H9 (cell line): Measurements from ENCODE around the gene PRB2. TPM values are rescaled to one million over a fixed set of nuclear protein-coding genes. Genes with fewer than 3 reads are reported as not detected.

Experiments used
- DNase-seq: peaks from one replicate; pipeline ENCODE4 v3.0.0-alpha.2; 2017
- H2AFZ ChIP-seq: one replicate; pipeline ENCODE4 v1.6.1; 2013; ENCODE audit warnings: mild to moderate bottlenecking, low read length, control low read depth, moderate library complexity
- H2AK5ac ChIP-seq: 2 replicates; pipeline ENCODE4 v1.6.1; 2013; ENCODE audit warnings: low read length, control low read depth, mixed read lengths; ENCODE audit not compliant: insufficient read length
- H2BK120ac ChIP-seq: one replicate; pipeline ENCODE4 v1.6.1; 2013; ENCODE audit warnings: low read depth, mild to moderate bottlenecking, low read length, control low read depth, inconsistent platforms; ENCODE audit not compliant: poor library complexity, severe bottlenecking
- H2BK12ac ChIP-seq: 2 replicates; pipeline ENCODE4 v1.6.1; 2013; ENCODE audit warnings: low read length, control low read depth, mixed read lengths, low read depth; ENCODE audit not compliant: insufficient read length
- H2BK15ac ChIP-seq: 2 replicates; pipeline ENCODE4 v1.6.1; 2013; ENCODE audit warnings: low read depth, low read length, control low read depth
- H2BK20ac ChIP-seq: one replicate; pipeline ENCODE4 v1.6.1; 2013; ENCODE audit warnings: low read depth, mild to moderate bottlenecking, low read length, control low read depth, inconsistent platforms; ENCODE audit not compliant: poor library complexity, severe bottlenecking
- H2BK5ac ChIP-seq: 2 replicates; pipeline ENCODE4 v1.6.1; 2013; ENCODE audit warnings: low read length, control low read depth, mixed read lengths; ENCODE audit not compliant: insufficient read length
- H3K14ac ChIP-seq: 2 replicates; pipeline ENCODE4 v1.6.1; 2013; ENCODE audit warnings: low read length, control low read depth; ENCODE audit not compliant: insufficient read depth
- H3K18ac ChIP-seq: 2 replicates; pipeline ENCODE4 v1.6.1; 2013; ENCODE audit warnings: low read depth, mild to moderate bottlenecking, mixed read lengths, low read length, control low read depth; ENCODE audit not compliant: insufficient read length
- H3K23ac ChIP-seq: 2 replicates; pipeline ENCODE4 v1.6.1; 2013; ENCODE audit warnings: low read length, control low read depth, mixed read lengths, low read depth; ENCODE audit not compliant: insufficient read length
- H3K23me2 ChIP-seq: 2 replicates; pipeline ENCODE4 v1.6.1; 2013; ENCODE audit warnings: low read depth, mild to moderate bottlenecking, mixed read lengths, low read length, control low read depth; ENCODE audit not compliant: insufficient read length, poor library complexity, severe bottlenecking
- H3K27ac ChIP-seq: 2 replicates; pipeline ENCODE4 v1.5.1; 2013; ENCODE audit warnings: low read length, control low read depth, mixed read lengths, low read depth; ENCODE audit not compliant: insufficient read length
- H3K27me3 ChIP-seq: 2 replicates; pipeline ENCODE4 v1.6.1; 2013; ENCODE audit warnings: low read length, control low read depth, inconsistent platforms; ENCODE audit not compliant: insufficient read depth
- H3K4ac ChIP-seq: 2 replicates; pipeline ENCODE4 v1.6.1; 2013; ENCODE audit warnings: low read depth, mild to moderate bottlenecking, control low read depth, inconsistent platforms, low read length, moderate library complexity
- H3K4me1 ChIP-seq: 2 replicates; pipeline ENCODE4 v1.6.1; 2013; ENCODE audit warnings: low read length, control low read depth, inconsistent platforms; ENCODE audit not compliant: insufficient read depth
- H3K4me2 ChIP-seq: 2 replicates; pipeline ENCODE4 v1.6.1; 2013; ENCODE audit warnings: low read length, control low read depth, mixed read lengths; ENCODE audit not compliant: insufficient read length, insufficient read depth
- H3K56ac ChIP-seq: 2 replicates; pipeline ENCODE4 v1.6.1; 2013; ENCODE audit warnings: low read depth, mild to moderate bottlenecking, mixed read lengths, low read length, control low read depth; ENCODE audit not compliant: insufficient read length
- H3K79me1 ChIP-seq: 2 replicates; pipeline ENCODE4 v1.6.1; 2013; ENCODE audit warnings: low read depth, mild to moderate bottlenecking, moderate library complexity, low read length, control low read depth, inconsistent platforms; ENCODE audit not compliant: insufficient read depth, poor library complexity, severe bottlenecking
- H3K79me2 ChIP-seq: 2 replicates; pipeline ENCODE4 v1.6.1; 2013; ENCODE audit warnings: low read length, control low read depth, inconsistent platforms; ENCODE audit not compliant: insufficient read depth
- H3K9ac ChIP-seq: 2 replicates; pipeline ENCODE4 v1.6.1; 2013; ENCODE audit warnings: low read length, control low read depth, mixed read lengths; ENCODE audit not compliant: insufficient read length; ENCODE audit errors: extremely low read depth
- H3K9me3 ChIP-seq: one replicate; pipeline ENCODE4 v1.6.1; 2013; ENCODE audit warnings: low read depth, low read length, inconsistent platforms; ENCODE audit not compliant: control insufficient read depth
- H3T11ph ChIP-seq: one replicate; pipeline ENCODE4 v1.6.1; 2013; ENCODE audit warnings: mild to moderate bottlenecking, low read length, control low read depth, inconsistent platforms
- H4K20me1 ChIP-seq: one replicate; pipeline ENCODE4 v1.6.1; 2013; ENCODE audit not compliant: control insufficient read depth, insufficient read length, insufficient read depth
- H4K5ac ChIP-seq: 2 replicates; pipeline ENCODE4 v1.6.1; 2013; ENCODE audit warnings: low read depth, mild to moderate bottlenecking, mixed read lengths, low read length, control low read depth; ENCODE audit not compliant: insufficient read length
- H4K8ac ChIP-seq: replicated peaks from 2 replicates; pipeline ENCODE4 v1.6.1; 2013; ENCODE audit warnings: low read length, control low read depth, mixed read lengths, low read depth; ENCODE audit not compliant: insufficient read length
- H4K91ac ChIP-seq: 2 replicates; pipeline ENCODE4 v1.6.1; 2013; ENCODE audit warnings: low read depth, mild to moderate bottlenecking, moderate library complexity, mixed read lengths, low read length, control low read depth; ENCODE audit not compliant: insufficient read length
- H3K27ac Mint-ChIP-seq, 3 experiments: 2 replicates in 2 of 3; 3 replicates in 1 of 3; pipeline ENCODE4 v1.8.0; 2020 to 2021; ENCODE audit warnings: mixed read lengths in 3 of 3, mild to moderate bottlenecking in 1 of 3, moderate library complexity in 1 of 3
- H3K27me3 Mint-ChIP-seq: 2 replicates; pipeline ENCODE4 v1.8.0; 2021; ENCODE audit warnings: low read depth, mild to moderate bottlenecking, moderate library complexity, mixed read lengths
- H3K36me3 Mint-ChIP-seq, 3 experiments: 2 replicates in 2 of 3; 3 replicates in 1 of 3; pipeline ENCODE4 v1.8.0; 2020 to 2021; ENCODE audit warnings: low read depth in 3 of 3, mixed read lengths in 3 of 3; ENCODE audit not compliant: insufficient read depth in 1 of 3
- H3K4me1 Mint-ChIP-seq, 2 experiments: 2 replicates each; pipeline ENCODE4 v1.8.0; 2020; ENCODE audit warnings: mixed read lengths in 2 of 2
- H3K4me3 Mint-ChIP-seq, 2 experiments: 2 replicates in 1 of 2; 3 replicates in 1 of 2; pipeline ENCODE4 v1.8.0; 2020 to 2021; ENCODE audit warnings: mild to moderate bottlenecking in 2 of 2, mixed read lengths in 2 of 2, moderate library complexity in 1 of 2
- H3K9me3 Mint-ChIP-seq, 2 experiments: 2 replicates in 1 of 2; 3 replicates in 1 of 2; pipeline ENCODE4 v1.8.0; 2020; ENCODE audit warnings: mild to moderate bottlenecking in 2 of 2, mixed read lengths in 2 of 2, moderate library complexity in 1 of 2
- WGBS: extraction: QIAGEN DNeasy Blood & Tissue Kit; methylation state at CpG from one replicate; pipeline ENCODE4 v1.1.7; 2013; ENCODE audit warnings: missing lambda C conversion rate, low lambda C conversion rate, mixed read lengths; ENCODE audit not compliant: insufficient read length; ENCODE audit errors: extremely low coverage; 5-methylcytosine and 5-hydroxymethylcytosine counted together
- total RNA-seq: library from RNA; stranded (reverse); gene quantifications from 2 replicates; pipeline ENCODE4 v1.2.1, GENCODE V29; 2021
- TF ChIP-seq, protein P1 (sequence below): fragments of 200-600 bp; sonication (generic); conservative IDR thresholded peaks from 3 replicates; pipeline ENCODE4 v1.8.0; 2021; ENCODE audit warnings: antibody characterized with exemption, mild to moderate bottlenecking

PRB2 gene
- total RNA-seq, 1 experiment from 2014 or later: not detected

DNA sequence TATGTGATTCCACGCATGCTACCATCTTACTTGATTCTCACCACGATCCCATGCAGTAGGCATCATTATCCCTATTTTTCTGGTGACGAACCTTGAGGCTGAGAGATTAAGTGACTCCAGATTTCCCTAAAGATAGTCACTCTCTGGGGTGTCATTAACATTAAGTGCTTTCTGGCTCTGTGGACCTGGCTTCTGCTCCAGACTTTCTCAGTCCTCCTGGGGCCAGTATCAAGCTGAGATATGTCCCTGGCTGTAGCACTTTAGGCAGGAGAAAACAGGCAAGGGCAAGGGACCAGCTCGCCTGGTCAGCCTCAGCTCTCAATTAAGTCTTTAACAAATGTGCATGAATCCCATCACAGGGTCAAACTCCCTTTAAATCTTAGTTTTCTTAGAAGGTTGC, 38.3 kb upstream of the PRB2 start:
- Histone ChIP-seq H2BK20ac (no peak overlapping the region), H4K8ac (no peak overlapping the region), H2AFZ (no peak overlapping the region), H3K9ac (no peak overlapping the region), H3K18ac (no peak overlapping the region), H4K20me1 (no peaks in the 10 kb centered on the region), H3K4me1 (peaks cover 3% of the 10 kb centered on the region; the same call in 1 of the 2 replicates), H3T11ph (no peak overlapping the region), H4K5ac (no peak overlapping the region), H3K4ac (no peak overlapping the region), H3K9me3 (no peaks in the 10 kb centered on the region), H3K23ac (no peak overlapping the region), H3K27ac (no peak overlapping the region), H3K14ac (no peak overlapping the region), H3K79me1 (no peaks in the 10 kb centered on the region), H2BK120ac (no peak overlapping the region), H2BK12ac (no peak overlapping the region), H2BK15ac (no peak overlapping the region), H3K27me3 (no peaks in the 10 kb centered on the region), H2BK5ac (no peak overlapping the region), H2AK5ac (no peak overlapping the region), H3K56ac (no peak overlapping the region), H3K4me2 (no peak overlapping the region), H3K79me2 (no peaks in the 10 kb centered on the region), H4K91ac (no peak overlapping the region), H3K23me2 (no peaks in the 10 kb centered on the region)
- Mint-ChIP-seq H3K36me3 (no peaks in the 10 kb centered on the region), H3K27ac (0 out of 7 replicates have a peak overlapping the region, but pooled peaks of 1 of the 3 experiments have one; percentile 1), H3K9me3 (no peaks in the 10 kb centered on the region), H3K4me1 (peaks cover 4 to 6% of the 10 kb centered on the region in 2 experiments; a peak in 3 of 4 replicates), H3K4me3 (no peak overlapping the region), H3K27me3 (no peaks in the 10 kb centered on the region)
- WGBS: no CpG with 5 or more reads among the region's 4 CpGs
- DNase-seq: no peak
- TF ChIP-seq, protein P1, sequence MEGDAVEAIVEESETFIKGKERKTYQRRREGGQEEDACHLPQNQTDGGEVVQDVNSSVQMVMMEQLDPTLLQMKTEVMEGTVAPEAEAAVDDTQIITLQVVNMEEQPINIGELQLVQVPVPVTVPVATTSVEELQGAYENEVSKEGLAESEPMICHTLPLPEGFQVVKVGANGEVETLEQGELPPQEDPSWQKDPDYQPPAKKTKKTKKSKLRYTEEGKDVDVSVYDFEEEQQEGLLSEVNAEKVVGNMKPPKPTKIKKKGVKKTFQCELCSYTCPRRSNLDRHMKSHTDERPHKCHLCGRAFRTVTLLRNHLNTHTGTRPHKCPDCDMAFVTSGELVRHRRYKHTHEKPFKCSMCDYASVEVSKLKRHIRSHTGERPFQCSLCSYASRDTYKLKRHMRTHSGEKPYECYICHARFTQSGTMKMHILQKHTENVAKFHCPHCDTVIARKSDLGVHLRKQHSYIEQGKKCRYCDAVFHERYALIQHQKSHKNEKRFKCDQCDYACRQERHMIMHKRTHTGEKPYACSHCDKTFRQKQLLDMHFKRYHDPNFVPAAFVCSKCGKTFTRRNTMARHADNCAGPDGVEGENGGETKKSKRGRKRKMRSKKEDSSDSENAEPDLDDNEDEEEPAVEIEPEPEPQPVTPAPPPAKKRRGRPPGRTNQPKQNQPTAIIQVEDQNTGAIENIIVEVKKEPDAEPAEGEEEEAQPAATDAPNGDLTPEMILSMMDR: no peak
